ENCODE data around the gene ITGAD. TPM values are rescaled to one million over a fixed set of nuclear protein-coding genes. Genes with fewer than 3 reads are reported as not detected.

Gene ITGAD
- total RNA-seq, 1 experiment from 2014 or later, result not detected

- POLR2A ChIA-PET, result no interaction called here
Observed at GRCh38 chr16:31435341-31436220, 42.4 kb downstream of the ITGAD start.

GRCh38 chr16:31436221-31437045, 43.3 kb downstream of the ITGAD start:
- H3K4me1 Mint-ChIP-seq, result no peaks in the 10 kb centered on the region; the same call in 1 of the 2 replicates
- H3K27ac Mint-ChIP-seq, result no peak overlapping the region
- TF ChIP-seq ERG (CRISPR knock-in tag; IDR thresholded peaks at IDR 0.05), result no peak
- TF ChIP-seq FOXP4 (CRISPR knock-in tag; IDR thresholded peaks at IDR 0.05), result no peak
- no peak for TF ChIP-seq ZNF138 (CRISPR knock-in tag; conservative IDR thresholded peaks at IDR 0.05)
- TF ChIP-seq JUN (CRISPR knock-in tag; IDR thresholded peaks at IDR 0.05), result no peak
- TF ChIP-seq ZNF281 (CRISPR knock-in tag; IDR thresholded peaks at IDR 0.05), result no peak
- no peak for TF ChIP-seq ZNF121 (CRISPR knock-in tag; IDR thresholded peaks at IDR 0.05)
- no peak for TF ChIP-seq E2F1 (CRISPR knock-in tag; IDR thresholded peaks at IDR 0.05)
- TF ChIP-seq ATF3 (CRISPR knock-in tag; conservative IDR thresholded peaks at IDR 0.05), result no peak
- no peak for TF ChIP-seq RELA (CRISPR knock-in tag; IDR thresholded peaks at IDR 0.05; ENCODE audit: borderline replicate concordance)
- DNase-seq (ENCODE audit: low spot score) (no peak), ATAC-seq (peak; percentile 16; the same call in 1 of the 2 replicates)
- no peaks in the 10 kb centered on the region for H3K36me3 Mint-ChIP-seq
- POLR2A ChIA-PET, result interaction anchor here (0.6 kb wide), 1 partner anchor 15 kb away, joined by 5 read pairs; no protein-coding TSS in a partner anchor
- H3K4me3 Mint-ChIP-seq, result no peak overlapping the region
- H3K27me3 Mint-ChIP-seq (ENCODE audit: low read depth), result peaks cover 6% of the 10 kb centered on the region; the same call in 1 of the 2 replicates
- H3K9me3 Mint-ChIP-seq, result no peaks in the 10 kb centered on the region
- CTCF ChIA-PET, result interaction anchor here (1.0 to 1.6 kb wide), 4 partner anchors 15 to 234 kb away, joined by 3 to 6 read pairs (median 4); no protein-coding TSS in a partner anchor

More at GRCh38 chr16:31435341-31436220, 42.4 kb downstream of the ITGAD start:
- H3K36me3 Mint-ChIP-seq, result no peaks in the 10 kb centered on the region
- TF ChIP-seq ELF4 (CRISPR knock-in tag; IDR thresholded peaks at IDR 0.05; ENCODE audit: low read depth), result no peak
- TF ChIP-seq ZNF121 (CRISPR knock-in tag; IDR thresholded peaks at IDR 0.05), result no peak
- TF ChIP-seq ZBTB43 (CRISPR knock-in tag; IDR thresholded peaks at IDR 0.05), result no peak
- TF ChIP-seq CREB1 (CRISPR knock-in tag; IDR thresholded peaks at IDR 0.05), result no peak
- TF ChIP-seq MAX (CRISPR knock-in tag; IDR thresholded peaks at IDR 0.05), result no peak
- no peak for TF ChIP-seq JAZF1 (CRISPR knock-in tag; IDR thresholded peaks at IDR 0.05)
- TF ChIP-seq MYBL2 (CRISPR knock-in tag; IDR thresholded peaks at IDR 0.05), result no peak
- no peak for TF ChIP-seq ZNF396 (CRISPR knock-in tag; IDR thresholded peaks at IDR 0.05; ENCODE audit: borderline replicate concordance)
- CTCF ChIA-PET, result interaction anchor here (1.0 to 1.6 kb wide), 3 partner anchors 16 to 93 kb away, joined by 4 to 6 read pairs (median 5); no protein-coding TSS in a partner anchor
- H3K4me1 Mint-ChIP-seq, result peaks cover 1% of the 10 kb centered on the region; the same call in 1 of the 2 replicates
- peaks cover 6% of the 10 kb centered on the region; the same call in 1 of the 2 replicates for H3K27me3 Mint-ChIP-seq (ENCODE audit: low read depth)
- ATAC-seq, result peak; percentile 38; the same call in 1 of the 2 replicates
- no peak overlapping the region for H3K4me3 Mint-ChIP-seq
- DNase-seq (ENCODE audit: low spot score), result no peak
- H3K27ac Mint-ChIP-seq, result no peak overlapping the region; the same call in 1 of the 2 replicates
- H3K9me3 Mint-ChIP-seq, result no peaks in the 10 kb centered on the region
